Fibroblast of upper back skin (primary cell): ENCODE data around the gene DLG4.
"Not testable (repeated sequence)": the region's sequence is repeated elsewhere in the genome, so short reads cannot be mapped to it uniquely, and the experiment has no call there.

Experiments
- DNase-seq: peaks from one replicate; pipeline ENCODE4 v3.0.0-alpha.2; 2013

DLG4 gene

DNA sequence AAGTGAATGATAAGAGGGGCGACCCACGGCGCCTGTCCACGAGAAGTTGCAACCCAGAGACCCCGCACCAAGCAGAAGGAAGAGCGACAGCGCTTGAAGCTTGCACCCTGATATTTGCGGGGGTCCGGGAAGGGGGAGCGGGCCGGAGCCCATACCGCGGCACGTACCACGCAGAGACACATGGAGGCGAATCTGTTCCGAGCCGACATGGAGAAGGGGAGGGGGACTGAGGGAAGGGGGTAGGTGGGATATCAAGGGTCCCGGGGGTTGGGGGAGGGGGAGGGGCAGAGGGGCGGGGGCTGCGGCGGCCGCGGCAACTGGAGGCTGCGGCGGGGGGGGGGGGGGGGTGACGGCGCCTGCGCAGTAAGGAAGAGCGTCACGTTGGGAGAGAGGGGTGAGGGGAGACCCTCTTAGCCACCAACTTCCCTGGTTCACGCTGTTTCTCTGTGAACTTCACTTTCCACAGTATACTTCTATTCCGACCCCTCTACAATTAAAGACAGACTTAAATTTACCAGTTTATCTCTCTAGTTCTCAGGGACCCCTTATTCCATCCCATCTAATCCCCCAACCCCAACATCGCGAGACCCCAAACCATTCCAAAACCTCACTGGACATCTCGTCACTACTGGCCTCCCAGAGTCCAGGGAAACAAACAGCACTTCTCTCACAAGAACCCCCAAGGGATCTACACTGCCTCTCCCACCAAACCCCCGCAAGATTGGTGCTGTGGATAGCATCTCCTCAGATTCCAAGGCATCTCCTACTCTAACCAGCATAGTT lies 8.0 kb downstream of the DLG4 start:
- no peak for DNase-seq

DNA sequence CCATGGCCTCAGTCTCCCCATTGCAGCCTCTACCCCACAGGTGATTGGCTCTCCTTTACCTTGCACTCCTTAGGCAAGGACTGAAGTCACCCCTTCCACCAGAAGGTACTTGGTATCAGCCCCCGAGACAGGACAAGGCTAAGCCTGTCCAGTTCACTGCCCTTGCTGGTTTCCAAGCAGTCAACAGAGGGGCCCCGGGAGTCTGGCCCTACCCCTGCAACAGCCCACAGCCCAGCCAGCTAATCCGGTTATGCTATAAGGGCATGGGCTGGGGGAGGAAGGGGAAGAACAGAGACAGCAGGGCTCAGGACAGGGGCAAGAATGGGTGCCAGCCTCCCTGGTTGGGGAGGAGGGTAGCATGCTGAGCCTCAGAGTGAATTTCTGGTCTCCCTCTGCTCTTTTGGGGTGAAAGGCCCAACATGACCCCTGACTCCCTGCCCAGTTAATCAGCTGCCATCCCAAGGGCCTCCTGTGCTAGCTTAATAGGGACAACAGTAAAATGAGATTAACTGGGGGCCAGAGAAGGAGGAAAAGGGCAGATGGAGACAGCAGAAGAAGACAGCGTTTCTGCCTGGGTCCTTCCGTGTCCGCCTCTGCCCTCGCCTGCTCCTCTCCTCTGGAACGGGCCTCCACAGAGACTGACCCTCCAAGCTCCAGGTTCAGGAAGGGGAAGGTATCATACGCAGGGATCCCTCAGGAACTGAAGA lies 10.7 kb downstream of the DLG4 start:
- DNase-seq: no peak

DNA sequence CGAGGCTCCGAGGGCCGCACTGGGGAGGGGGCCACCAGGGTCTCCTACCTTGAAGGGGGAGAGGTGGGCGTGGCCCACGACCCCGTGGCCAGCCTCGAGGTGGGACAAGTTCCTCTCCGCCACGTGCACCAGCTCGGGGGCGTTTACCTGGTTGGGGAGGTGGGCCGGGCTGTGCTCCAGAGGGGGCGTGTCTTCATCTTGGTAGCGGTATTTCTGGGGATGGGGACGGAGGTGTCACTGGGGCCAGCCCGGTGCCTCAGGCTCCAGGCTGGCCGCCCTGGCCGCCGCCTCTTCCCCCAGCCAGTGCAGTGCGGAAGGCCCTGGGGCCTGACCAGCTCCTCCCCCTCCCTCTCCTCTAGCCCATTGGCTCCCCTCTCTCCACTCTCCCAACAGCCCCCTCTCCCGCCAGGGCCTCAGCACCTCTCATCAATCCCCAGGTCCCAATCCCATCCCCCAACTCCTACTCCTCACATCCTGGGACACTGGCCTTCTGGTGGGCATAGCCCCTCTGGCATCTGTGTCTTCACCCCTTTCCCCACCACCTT lies 11.5 kb downstream of the DLG4 start:
- DNase-seq: no peak

DNA sequence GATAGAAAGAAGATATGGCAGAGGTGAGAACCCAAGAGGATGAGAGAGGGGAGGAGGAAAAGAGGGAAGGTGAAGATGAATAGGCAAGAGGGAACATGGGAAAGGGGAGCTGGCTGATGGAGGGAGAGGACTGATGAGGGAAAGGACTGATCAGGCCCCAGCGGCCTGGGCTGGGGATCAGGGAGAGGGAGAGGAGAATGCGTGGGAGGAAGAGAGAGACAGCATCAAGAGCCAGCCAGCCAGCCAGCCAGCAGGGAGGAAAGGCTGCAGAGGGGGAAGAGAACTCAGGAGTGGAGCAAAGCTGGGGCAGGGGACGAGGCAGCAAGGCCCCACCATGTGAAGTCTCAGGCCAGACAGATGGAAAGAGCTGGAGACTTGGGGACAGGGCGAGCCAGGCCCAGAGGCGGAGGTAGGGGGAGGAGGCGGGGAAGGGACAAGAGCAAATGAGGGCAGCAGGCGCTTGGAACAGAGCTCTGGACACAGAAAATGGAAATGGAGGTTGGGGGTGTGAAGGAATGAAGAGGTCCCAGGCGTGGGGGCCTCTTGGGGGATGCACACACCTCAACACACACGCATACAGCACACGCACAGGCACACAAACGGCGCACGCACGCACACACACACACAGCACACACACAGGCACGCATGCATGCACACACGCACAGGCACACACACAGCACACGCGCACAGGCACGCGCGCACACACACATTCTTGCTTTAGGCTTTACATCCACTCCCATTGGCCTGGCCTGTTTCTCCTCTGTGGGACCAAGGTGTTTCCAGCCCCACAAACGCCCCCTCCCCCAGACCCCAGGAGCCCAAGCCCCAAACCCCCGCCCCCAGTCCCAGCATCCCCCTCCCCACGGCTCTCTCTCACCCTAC lies 12.3 kb downstream of the DLG4 start:
- no peak for DNase-seq

DNA sequence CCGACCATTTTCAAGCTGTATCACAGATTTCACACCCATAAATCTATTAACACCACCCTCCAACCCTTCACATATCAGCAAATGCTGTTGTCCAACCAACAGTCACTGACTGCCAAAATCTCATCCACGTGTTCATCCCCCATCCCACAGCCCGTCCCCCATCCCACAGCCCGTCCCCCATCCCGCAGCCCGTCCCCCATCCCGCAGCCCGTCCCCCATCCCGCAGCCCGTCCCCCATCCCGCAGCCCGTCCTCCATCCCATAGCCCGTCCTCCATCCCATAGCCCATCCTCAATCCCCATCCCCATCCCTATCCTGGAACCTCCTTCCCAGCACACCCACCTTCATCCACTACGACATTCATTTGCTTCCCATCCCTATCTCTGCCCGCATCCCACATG lies 14.1 kb downstream of the DLG4 start:
- DNase-seq: no peak

DNA sequence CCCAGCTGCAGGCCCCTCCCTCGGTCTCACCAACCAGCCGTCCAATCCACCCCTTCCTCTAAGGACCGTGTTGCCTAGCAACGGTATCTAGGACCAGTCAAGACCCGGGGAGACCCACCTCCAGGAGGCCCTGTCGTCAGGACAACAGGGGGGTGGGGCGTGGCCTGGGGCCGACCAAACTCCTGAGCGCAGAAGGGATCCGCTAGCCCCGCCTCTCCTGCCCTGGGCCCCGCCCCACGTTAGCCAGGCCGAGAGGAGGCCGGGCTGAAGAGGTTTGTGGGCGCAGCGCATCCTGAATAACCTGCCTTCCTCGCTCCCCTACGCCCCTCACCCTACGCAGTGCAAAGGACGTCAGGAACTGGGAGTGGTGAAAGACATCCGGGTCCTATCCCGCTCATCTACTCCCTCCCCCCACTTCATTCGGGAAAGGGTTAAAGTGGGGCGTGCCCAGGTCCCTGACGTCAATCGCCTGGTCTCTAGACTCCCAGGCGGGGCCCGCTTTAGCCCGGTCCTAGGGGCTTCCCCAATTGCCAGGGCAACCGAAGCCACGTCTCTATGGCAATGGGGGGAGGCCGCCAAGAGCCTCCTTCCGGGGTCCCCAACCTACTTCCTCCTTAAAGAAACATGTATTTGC lies 14.7 kb downstream of the DLG4 start:
- DNase-seq: peak; percentile 84

DNA sequence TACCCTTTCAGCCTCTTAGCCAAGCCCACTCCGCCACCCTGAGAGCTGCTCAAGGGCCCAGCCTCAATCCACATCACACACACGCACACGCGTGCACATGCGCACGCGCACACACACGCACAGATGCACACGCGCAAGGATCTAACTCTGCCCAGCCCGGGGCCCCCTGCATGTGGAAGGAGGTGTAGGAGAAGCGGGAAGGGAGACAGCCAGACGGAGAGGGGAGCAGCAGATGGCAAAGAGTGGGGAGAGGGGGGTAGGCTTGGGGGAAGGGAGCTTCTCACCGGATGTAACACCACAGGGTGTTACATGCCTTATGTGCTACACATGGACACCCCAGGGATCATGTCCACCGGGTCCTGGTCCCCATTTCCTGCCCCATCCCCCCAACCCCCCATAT lies 15.3 kb downstream of the DLG4 start:
- DNase-seq: peak; percentile 38

DNA sequence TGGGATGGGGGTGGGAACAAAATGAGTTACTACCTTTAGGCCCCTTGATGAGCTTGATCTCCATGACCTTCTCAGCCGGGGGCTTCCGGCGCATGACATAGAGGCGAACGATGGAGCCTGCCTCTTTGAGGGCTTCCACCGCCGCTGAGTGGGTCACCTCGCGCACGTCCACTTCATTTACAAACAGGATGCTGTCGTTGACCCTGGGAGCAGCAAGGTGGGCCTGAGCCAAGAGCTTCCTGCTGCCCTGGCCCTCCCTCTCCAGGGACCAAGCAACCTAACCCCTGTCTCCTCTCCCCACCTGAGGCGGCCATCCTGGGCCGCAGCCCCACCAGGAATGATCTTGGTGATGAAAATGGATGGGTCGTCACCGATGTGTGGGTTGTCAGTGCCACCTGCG lies 16.2 kb downstream of the DLG4 start:
- no peak for DNase-seq

DNA sequence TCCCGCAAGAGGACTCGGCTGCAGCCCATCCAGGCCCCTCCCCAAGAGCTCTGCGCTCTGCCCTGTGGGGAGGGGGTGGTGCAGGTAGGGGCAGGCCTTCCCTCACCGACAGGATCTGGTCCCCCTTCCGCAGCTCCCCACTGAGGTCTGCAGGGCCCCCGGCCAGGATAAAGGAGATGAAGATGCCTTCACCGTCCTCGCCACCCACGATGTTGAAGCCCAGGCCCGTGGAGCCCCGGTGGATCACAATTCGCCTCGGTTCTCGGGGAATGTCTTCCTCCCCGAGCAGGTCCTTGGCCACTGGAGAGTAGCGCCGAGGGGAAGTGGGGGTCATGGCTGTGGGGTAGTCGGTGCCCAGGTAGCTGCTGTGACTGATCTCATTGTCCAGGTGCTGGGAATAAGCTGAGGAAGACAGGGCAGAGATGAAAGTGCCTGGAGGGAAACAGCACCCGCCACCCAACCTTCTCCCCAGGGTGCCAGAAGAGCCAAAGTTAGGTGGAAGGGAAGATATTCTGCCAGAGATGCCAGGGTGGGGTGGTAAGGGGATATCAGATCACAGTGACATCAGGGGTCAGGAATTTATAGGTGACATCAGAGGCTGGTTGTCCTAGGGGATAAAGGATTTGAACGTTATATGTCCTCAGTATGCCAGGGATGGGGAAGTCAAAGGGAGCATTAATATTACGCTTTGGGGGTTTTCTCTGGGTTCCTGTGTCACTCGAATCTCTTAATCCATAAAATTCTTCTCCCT lies 22.8 kb downstream of the DLG4 start:
- DNase-seq: no peak

DNA sequence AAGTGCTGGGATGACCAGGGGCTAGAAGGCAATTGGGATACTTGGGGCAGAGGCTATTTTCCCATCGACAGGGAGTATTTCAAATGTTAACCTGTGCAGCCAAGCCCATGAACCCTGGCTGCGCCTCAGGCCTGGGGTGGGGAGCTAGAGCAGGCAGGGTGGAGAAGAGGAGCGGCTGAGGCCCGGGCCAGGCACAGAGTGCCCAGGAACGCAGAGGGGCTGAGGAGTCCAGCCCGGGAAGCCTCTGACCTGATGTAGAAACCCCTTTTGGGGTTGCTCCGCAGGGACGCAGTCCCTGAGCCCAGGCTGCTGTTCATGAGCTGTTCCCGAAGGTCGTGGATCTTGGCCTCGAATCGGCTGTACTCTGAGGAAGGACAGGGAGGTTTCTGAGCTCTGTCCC lies 23.7 kb downstream of the DLG4 start:
- DNase-seq: no peak

DNA sequence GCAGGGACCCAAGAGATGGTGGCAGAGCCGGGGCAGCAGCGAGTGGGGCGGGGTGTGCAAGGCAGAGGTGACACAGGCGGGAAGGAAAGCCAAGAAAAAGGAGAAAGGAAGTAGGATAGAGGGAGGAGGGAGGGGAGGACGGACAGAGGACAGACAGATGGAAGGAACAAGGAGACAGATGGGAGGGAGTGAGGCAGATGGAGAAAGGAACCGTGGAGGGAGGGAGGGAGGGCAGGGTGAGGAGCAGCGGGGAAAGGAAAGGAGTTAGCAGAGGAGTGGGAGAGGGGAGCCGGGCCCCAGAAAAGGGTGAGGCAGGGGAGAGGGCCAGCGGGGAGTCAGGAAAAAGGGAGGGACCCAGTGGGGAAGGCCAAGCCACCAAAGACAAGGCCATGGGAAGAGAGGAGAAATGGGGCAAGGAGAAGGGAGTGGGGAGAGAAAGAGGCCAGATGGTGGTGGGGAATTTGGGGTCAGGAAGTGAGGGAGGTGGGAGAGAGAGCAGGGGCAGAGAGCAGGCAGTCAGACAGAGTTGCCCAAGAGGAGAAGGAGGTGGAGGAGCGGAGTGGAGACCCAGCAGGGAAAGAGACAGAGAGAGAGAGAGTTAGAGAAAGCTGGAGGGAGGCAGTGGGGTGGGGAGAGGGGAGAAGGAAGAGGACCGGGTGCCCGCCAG lies 27.2 kb downstream of the DLG4 start:
- no peak for DNase-seq

DNA sequence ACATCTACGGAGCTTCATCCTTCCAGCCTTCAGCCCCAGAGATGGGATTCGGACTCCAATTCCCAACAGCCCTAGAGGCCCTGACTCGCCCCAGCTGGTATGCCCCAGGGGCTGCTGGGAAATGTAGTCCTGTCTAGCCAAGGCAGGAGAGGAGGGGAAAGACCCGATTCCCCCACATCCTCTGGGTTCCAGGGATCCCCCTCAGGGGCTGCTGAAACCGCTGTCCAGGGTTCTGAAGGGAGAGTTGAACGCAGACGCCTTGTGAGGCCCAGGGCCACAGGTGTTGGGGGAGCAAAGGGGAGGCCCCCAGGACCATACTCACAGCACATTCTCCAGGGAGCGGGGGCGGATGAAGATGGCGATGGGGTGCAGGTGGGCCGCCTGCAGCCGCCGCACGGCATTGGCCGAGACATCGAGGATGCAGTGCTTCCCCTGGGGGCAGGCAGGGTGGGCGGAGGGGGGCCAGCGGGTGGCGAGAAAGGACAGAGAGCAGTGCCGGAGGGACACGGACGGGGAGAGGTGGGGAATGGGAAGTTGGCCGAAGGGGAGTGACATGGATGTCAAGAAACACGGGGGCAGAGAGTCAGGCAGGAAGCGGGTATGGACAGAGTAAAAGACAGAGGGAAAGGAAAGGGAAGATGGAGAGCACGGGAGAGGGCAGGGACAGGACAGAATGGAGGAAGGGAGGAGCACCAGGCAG lies 27.9 kb downstream of the DLG4 start:
- DNase-seq: no peak

DNA sequence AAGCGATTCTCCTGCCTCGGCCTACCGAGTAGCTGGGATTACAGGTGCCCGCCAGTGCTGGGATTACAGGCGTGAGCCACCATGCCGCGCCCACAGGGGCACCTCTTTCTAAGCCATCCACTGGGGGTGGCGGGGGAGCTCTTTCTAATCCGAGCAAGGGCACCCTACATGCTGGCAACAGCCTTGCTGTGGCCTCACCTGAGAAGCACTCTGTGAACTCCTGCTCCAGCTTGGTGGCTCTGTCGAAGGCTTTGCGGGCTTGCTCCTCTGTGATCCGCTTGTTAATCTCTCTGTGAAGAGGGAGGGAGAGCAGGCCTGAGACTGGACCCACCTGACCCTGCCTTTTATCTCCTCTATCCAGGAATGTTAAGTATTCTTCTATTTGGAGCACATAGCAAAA lies 28.6 kb downstream of the DLG4 start:
- no peak for DNase-seq

DNA sequence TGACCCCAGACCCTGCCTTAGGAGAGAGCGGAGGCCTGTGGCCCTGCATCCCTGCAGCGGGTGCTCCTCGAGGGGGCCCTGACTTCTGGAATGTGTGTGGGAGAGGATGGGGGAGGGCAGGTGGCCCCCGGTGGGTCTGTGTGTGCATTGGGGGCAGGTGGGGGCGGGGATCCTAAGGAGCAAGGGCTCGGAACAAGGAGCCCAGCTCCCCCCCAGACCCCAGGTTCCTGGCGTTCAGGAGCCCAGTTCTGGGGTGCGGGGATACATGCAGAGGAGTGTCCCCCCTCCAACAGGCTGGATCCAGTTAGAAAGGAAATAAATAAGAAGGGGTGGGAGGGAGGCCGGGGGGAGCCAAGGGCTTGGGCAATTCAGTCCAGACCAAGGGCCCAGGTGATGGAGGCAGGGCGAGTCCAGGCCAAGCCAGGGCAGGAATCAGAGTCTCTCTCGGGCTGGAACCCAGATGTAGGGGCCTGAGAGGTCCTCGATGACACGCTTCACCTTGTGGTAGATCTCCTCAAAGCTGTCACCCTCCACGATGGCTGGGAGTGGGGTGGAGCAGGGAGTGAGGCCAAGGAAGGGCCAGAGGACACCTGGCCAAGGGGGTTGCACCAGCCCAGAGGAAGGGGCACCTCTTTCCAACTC lies 29.2 kb downstream of the DLG4 start:
- DNase-seq: no peak

DNA sequence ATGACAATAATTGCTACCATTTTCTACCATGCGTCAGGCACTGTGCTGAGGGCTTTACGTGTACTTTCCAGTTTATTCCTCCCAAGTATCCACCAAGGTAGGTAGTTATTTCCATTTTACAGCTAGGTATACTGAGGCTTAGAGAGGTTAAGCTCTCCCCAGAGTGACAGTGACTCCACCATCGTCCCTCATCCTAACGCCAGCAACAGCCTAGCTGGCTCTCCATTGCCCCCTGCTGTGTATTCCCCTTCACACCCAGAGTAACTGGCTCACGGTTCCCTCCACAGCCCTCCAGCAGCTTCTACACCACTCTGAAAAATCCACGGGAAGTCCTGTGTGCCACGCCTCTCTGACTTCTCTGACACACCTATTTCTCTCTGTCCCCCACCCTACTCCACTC lies 33.4 kb downstream of the DLG4 start:
- DNase-seq: no peak

DNA sequence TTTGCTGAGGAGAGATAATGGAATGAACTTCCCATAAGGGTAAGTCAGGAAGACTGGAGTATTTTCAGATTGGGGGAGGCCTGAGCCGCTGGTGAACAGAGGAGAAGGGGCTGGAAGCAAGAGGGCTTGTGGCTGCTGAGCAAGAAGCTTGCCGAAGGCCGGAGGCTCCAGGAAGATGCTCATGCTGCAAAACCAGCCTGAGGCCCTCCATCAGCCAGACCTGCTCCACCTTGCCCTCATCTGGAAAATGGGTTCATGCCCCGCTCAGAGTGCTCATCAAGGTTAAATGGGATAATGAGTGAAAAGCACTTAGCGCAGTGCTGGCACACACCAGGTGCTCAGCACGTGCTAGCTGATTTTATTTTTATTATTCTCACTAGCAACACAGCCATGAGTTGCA lies 35.0 kb downstream of the DLG4 start:
- no peak for DNase-seq

DNA sequence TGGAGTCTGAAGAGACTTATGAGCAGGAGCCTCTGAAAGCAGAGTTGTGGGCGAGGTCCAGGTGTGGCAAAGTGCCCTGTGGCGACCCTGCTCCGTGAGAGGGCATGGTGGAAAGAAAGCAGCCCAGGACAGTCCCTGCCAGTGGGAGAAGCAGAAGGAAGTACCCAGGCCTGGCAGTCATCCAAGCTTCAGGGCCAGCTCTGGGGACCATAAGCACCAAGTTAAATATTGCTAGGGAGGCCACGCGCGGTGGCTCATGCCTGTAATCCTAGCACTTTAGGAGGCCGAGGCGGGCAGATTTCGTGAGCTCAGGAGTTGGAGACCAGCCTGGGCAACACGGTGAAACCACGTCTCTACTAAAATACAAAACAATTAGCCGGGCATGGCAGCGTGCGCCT lies 35.5 kb downstream of the DLG4 start:
- no peak for DNase-seq

DNA sequence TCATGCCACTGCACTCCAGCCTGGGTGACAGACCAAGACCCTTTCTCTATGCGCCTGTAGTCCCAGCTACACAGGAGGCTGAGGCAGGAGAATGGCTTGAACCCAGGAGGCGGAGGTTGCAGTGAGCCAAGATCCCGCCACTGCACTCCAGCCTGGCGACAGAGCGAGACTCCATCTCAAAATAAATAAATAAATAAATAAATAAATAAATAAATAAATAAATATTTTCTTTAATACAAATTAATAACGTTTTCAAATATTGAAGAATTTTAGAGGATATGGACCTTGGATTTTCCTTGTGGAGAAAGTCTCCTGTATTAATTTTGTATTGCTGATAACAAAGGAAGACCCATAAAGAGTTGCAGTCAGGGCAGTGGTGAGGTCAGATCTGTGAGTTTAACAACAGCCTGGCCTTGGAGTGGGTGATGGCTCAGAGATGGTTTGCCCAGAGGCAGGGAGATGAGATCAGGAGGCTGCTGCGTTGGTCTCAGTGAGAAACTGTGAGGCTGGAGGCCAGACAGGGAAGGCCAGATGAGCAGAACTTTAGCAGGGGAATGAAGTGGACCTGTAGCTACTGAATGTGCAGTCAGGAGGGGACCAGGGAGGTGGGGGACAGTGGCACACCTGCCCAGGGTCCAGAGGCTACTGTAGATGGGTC lies 36.1 kb downstream of the DLG4 start:
- no peak for DNase-seq

DNA sequence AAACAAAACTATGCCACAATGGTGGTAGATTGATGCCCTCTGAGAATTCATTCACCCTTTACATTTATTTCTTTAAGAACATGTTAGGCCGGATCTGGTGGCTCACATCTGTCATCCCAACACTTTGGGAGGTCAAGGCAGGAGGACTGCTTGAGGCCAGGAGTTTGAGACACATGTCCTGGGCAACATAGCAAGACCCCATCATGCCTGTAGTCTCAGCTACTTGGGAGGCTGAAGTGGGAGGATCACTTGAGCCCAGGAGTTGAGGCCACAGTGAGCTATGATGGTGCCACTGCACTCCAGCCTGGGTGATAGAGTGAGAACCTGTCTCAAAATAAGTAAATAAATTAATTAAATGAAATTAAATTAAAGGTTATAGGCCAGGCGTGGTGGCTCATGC lies 37.5 kb downstream of the DLG4 start:
- not testable (repeated sequence) for DNase-seq
